T-cell (primary cell): ENCODE measurements around the gene PPP1R13B. TPM values are rescaled to one million over a fixed set of nuclear protein-coding genes. Genes with fewer than 3 reads are reported as not detected.
"Not testable (repeated sequence)": the region's sequence is repeated elsewhere in the genome, so short reads cannot be mapped to it uniquely, and the experiment has no call there.

Experiments
- ATAC-seq, 4 experiments: fragments of 200-7000 bp in 3 of 4; fragments of 150-1000 bp in 1 of 4; cut with Tn5 transposase; replicated peaks in 1 of 4; 1 replicate in 3 of 4; 2 replicates in 1 of 4; pipeline ENCODE4 v1.10.0; 2021; ENCODE audit warnings: moderate library complexity in 3 of 4, mild to moderate bottlenecking in 2 of 4, moderate number of reproducible peaks in 1 of 4
- CTCF ChIA-PET, 2 donors: fragments of 300-600 bp; sonication (Branson Sonifier 250); formaldehyde crosslinking; loops; one replicate each; lab custom pipeline; 2022; ENCODE audit warnings: antibody characterized with exemption in 2 of 2; lab: Charles Lee
- POLR2A ChIA-PET, 2 donors: fragments of 300-600 bp; sonication (Branson Sonifier 250); formaldehyde crosslinking; loops; one replicate each; lab custom pipeline; 2022; ENCODE audit warnings: antibody characterized with exemption in 2 of 2; lab: Charles Lee
- DNase-seq, 35 experiments: peaks; one replicate each; pipeline versions ENCODE4 v3.0.0 to v3.0.0-alpha.2; 2013 to 2023
- H3K27ac ChIP-seq: one replicate; pipeline ENCODE4 v1.5.1; 2013; ENCODE audit warnings: low read length
- H3K27me3 ChIP-seq, 2 experiments: replicated peaks in 1 of 2; 1 replicate in 1 of 2; 2 replicates in 1 of 2; pipeline versions ENCODE4 v1.6.1 to v1.7.0; 2013; ENCODE audit warnings: low read length in 1 of 2, mixed read lengths in 1 of 2; ENCODE audit not compliant: control insufficient read depth in 2 of 2, insufficient read depth in 2 of 2; ENCODE audit errors: extremely low read depth in 1 of 2
- H3K36me3 ChIP-seq, 2 donors: 1 replicate in 1 of 2; 2 replicates in 1 of 2; pipeline versions ENCODE4 v1.6.1 to v1.7.0; 2013; ENCODE audit warnings: low read length in 1 of 2; ENCODE audit not compliant: control insufficient read depth in 2 of 2, insufficient read depth in 1 of 2; ENCODE audit errors: extremely low read depth in 1 of 2
- H3K4me1 ChIP-seq, 2 experiments: 1 replicate in 1 of 2; 2 replicates in 1 of 2; pipeline versions ENCODE4 v1.6.1 to v1.7.0; 2013; ENCODE audit warnings: low read length in 2 of 2, mixed read lengths in 1 of 2; ENCODE audit not compliant: insufficient read depth in 2 of 2, control insufficient read depth in 1 of 2; ENCODE audit errors: extremely low read depth in 1 of 2
- H3K4me3 ChIP-seq, 2 donors: 1 replicate in 1 of 2; 2 replicates in 1 of 2; pipeline versions ENCODE4 v1.5.1 to v1.7.0; 2013; ENCODE audit warnings: mild to moderate bottlenecking in 2 of 2, low read length in 1 of 2, moderate library complexity in 1 of 2; ENCODE audit not compliant: control insufficient read depth in 1 of 2; ENCODE audit errors: extremely low read depth in 1 of 2
- H3K9me3 ChIP-seq: 2 replicates; pipeline ENCODE4 v1.7.0; 2013
- H3K27ac Mint-ChIP-seq, 2 donors: one replicate each; pipeline ENCODE4 v1.8.0; 2020 to 2021; ENCODE audit warnings: mild to moderate bottlenecking in 2 of 2, mixed read lengths in 2 of 2
- H3K27me3 Mint-ChIP-seq, 2 donors: one replicate each; pipeline ENCODE4 v1.8.0; 2021 to 2022; ENCODE audit warnings: mixed read lengths in 2 of 2
- H3K36me3 Mint-ChIP-seq: one replicate; pipeline ENCODE4 v1.8.0; 2021; ENCODE audit warnings: mixed read lengths
- H3K4me1 Mint-ChIP-seq, 3 donors: one replicate each; pipeline ENCODE4 v1.8.0; 2020 to 2022; ENCODE audit warnings: mixed read lengths in 3 of 3, mild to moderate bottlenecking in 1 of 3
- H3K4me3 Mint-ChIP-seq, 3 donors: one replicate each; pipeline ENCODE4 v1.8.0; 2020 to 2022; ENCODE audit warnings: mild to moderate bottlenecking in 3 of 3, mixed read lengths in 3 of 3, moderate library complexity in 3 of 3
- H3K9me3 Mint-ChIP-seq, 3 donors: one replicate each; pipeline ENCODE4 v1.8.0; 2020 to 2022; ENCODE audit warnings: mixed read lengths in 3 of 3
- WGBS: methylation state at CpG from one replicate; pipeline ENCODE4 v1.1.5; 2013; ENCODE audit warnings: missing lambda C conversion rate; ENCODE audit not compliant: insufficient coverage; 5-methylcytosine and 5-hydroxymethylcytosine counted together
- total RNA-seq, 35 experiments: library from RNA in 6 of 35; stranded (reverse) in 6 of 35; fragments of 120-200 nt in 1 of 35; gene quantifications; one replicate each; pipeline versions ENCODE4 v1.2.1 to v1.2.4 and lab custom pipeline; 2013 to 2026

The PPP1R13B gene
- total RNA-seq, 5 donors from 2014 or later (not counting 1 experiment from before 2014, with no cell fraction given): 23.8 to 32.4 (median 29.9) TPM

- H3K4me1 ChIP-seq: peaks cover 0 to 4% of the 10 kb centered on the region in 2 experiments
- no peak for ATAC-seq
- no peak overlapping the region for H3K27ac ChIP-seq
- 95% methylated on average over 21 of the region's 22 CpGs for WGBS
- H3K36me3 ChIP-seq: peaks cover 18 to 65% of the 10 kb centered on the region in 2 donors
- DNase-seq: no peak
- CTCF ChIA-PET: no interaction called here
- H3K27me3 ChIP-seq: no peaks in the 10 kb centered on the region
- Mint-ChIP-seq H3K9me3 (no peaks in the 10 kb centered on the region), H3K27me3 (no peaks in the 10 kb centered on the region), H3K4me1 (peaks cover 2 to 15% (median 13%) of the 10 kb centered on the region in 3 donors), H3K27ac (no peak overlapping the region), H3K36me3 (peaks cover 14% of the 10 kb centered on the region), H3K4me3 (no peak overlapping the region)
- H3K4me3 ChIP-seq: no peak overlapping the region
- H3K9me3 ChIP-seq: no peaks in the 10 kb centered on the region
- POLR2A ChIA-PET: interaction anchor here in 1 of 2 donors (0.6 kb wide), 1 partner anchor 108 kb away, joined by 4 read pairs; no protein-coding TSS in a partner anchor
These were observed 153.9 kb downstream of the PPP1R13B start for GRCh38 chr14:103693515-103693914.

DNA sequence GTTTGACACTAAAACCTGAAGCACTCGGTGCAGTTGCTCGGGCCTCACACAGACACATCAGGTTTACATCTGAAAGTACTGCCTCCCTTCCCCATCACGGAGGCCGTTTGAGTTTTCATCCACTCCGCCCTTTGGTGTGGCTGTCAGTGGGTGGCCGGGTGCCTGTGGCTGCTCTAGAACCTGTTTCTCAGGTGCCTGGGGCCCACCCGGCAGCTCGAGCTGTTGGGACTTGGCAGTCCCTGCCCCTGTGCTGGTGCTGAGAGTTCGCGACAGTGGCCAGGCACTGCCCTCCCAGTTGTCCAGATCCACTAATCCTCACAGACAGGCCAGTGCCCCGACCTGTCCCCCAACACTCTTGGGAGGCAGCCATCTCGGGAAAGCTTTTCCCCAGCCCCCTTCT is 154.5 kb downstream of the PPP1R13B start:
- WGBS: 95% methylated on average over 11 of the region's 12 CpGs
- Histone ChIP-seq H3K27ac (no peak overlapping the region), H3K9me3 (no peaks in the 10 kb centered on the region), H3K27me3 (no peaks in the 10 kb centered on the region), H3K4me3 (no peak overlapping the region), H3K4me1 (no peaks in the 10 kb centered on the region), H3K36me3 (peaks cover 16 to 71% of the 10 kb centered on the region in 2 donors)
- Mint-ChIP-seq H3K36me3 (peaks cover 14% of the 10 kb centered on the region), H3K27me3 (no peaks in the 10 kb centered on the region), H3K27ac (no peak overlapping the region), H3K4me3 (no peak overlapping the region), H3K9me3 (no peaks in the 10 kb centered on the region), H3K4me1 (peaks cover 2 to 15% (median 13%) of the 10 kb centered on the region in 3 donors)
- DNase-seq (no peak), ATAC-seq (no peak)
- ChIA-PET POLR2A (no interaction called here), CTCF (no interaction called here)

GRCh38 chr14:103692159-103692558 is 155.2 kb downstream of the PPP1R13B start:
- H3K27me3 ChIP-seq: no peaks in the 10 kb centered on the region
- Mint-ChIP-seq H3K36me3 (peaks cover 14% of the 10 kb centered on the region), H3K9me3 (no peaks in the 10 kb centered on the region), H3K27me3 (no peaks in the 10 kb centered on the region), H3K4me1 (peaks cover 2 to 15% (median 11%) of the 10 kb centered on the region in 3 donors), H3K27ac (no peak overlapping the region), H3K4me3 (no peak overlapping the region)
- DNase-seq: no peak
- no peaks in the 10 kb centered on the region for H3K4me1 ChIP-seq
- H3K4me3 ChIP-seq: no peak overlapping the region
- peaks cover 16 to 71% of the 10 kb centered on the region in 2 donors for H3K36me3 ChIP-seq
- 97% methylated on average over 10 of the region's 17 CpGs for WGBS
- ChIA-PET POLR2A (no interaction called here), CTCF (no interaction called here)
- no peak overlapping the region for H3K27ac ChIP-seq
- no peak for ATAC-seq
- no peaks in the 10 kb centered on the region for H3K9me3 ChIP-seq

DNA sequence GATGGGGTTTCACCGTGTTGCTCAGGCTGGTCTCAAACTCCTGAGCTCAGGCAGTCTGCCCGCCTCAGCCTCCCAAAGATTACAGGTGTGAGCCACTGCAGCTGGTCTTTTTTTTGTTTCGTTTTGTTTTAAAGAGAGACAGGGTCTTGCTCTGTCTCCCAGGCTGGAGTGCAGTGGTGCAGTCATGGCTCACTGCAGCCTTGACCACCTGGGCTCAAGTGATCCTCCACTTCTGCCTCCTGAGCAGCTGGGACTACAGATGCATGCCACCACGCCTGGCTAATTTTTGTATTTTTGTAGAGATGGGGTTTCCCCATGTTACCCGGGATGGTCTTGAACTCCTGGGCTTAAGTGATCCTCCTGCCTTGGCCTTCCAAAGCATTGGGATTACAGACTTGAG is 155.7 kb downstream of the PPP1R13B start:
- CTCF ChIA-PET, H3K9me3 Mint-ChIP-seq: not testable (repeated sequence)

GRCh38 chr14:103690332-103690731 is 157.0 kb downstream of the PPP1R13B start:
- Histone ChIP-seq H3K9me3 (no peaks in the 10 kb centered on the region), H3K36me3 (peaks cover 8 to 83% of the 10 kb centered on the region in 2 donors), H3K27ac (no peak overlapping the region), H3K27me3 (no peaks in the 10 kb centered on the region), H3K4me3 (no peak overlapping the region), H3K4me1 (no peaks in the 10 kb centered on the region)
- Mint-ChIP-seq H3K27ac (no peak overlapping the region), H3K9me3 (no peaks in the 10 kb centered on the region), H3K36me3 (peaks cover 16% of the 10 kb centered on the region), H3K4me3 (no peak overlapping the region), H3K4me1 (peaks cover 0 to 3% (median 2%) of the 10 kb centered on the region in 3 donors), H3K27me3 (no peaks in the 10 kb centered on the region)
- ATAC-seq (no peak), DNase-seq (no peak)
- ChIA-PET CTCF (interaction anchor here in 1 of 2 donors (0.5 kb wide), 1 partner anchor 225 kb away, joined by 4 read pairs; no protein-coding TSS in a partner anchor), POLR2A (no interaction called here)
- 95% methylated on average over 7 of the region's 8 CpGs for WGBS

More for the DNA sequence above, 155.7 kb downstream of the PPP1R13B start:
- H3K9me3 ChIP-seq, H3K27me3 ChIP-seq, H3K27ac ChIP-seq, POLR2A ChIA-PET, H3K4me3 Mint-ChIP-seq, H3K4me1 ChIP-seq, H3K4me3 ChIP-seq, H3K27me3 Mint-ChIP-seq, ATAC-seq, DNase-seq, H3K27ac Mint-ChIP-seq: not testable (repeated sequence)
- 86% methylated on average over 2 of the region's 5 CpGs for WGBS
- Mint-ChIP-seq H3K4me1 (peaks cover 2 to 14% (median 10%) of the 10 kb centered on the region in 3 donors), H3K36me3 (peaks cover 16% of the 10 kb centered on the region)
- peaks cover 12 to 74% of the 10 kb centered on the region in 2 donors for H3K36me3 ChIP-seq

- peaks cover 8 to 84% of the 10 kb centered on the region in 2 donors for H3K36me3 ChIP-seq
- no peak overlapping the region for H3K27ac Mint-ChIP-seq
- ATAC-seq (no peak), DNase-seq (no peak)
- no peak overlapping the region for H3K27ac ChIP-seq
- 98% methylated on average over 10 of the region's 16 CpGs for WGBS
- H3K9me3 Mint-ChIP-seq: no peaks in the 10 kb centered on the region
- H3K4me3 ChIP-seq: no peak overlapping the region
- POLR2A ChIA-PET: no interaction called here
- H3K36me3 Mint-ChIP-seq: peaks cover 16% of the 10 kb centered on the region
- CTCF ChIA-PET: interaction anchor here (0.6 kb wide), 2 partner anchors 70 to 171 kb away, joined by 3 to 4 read pairs; no protein-coding TSS in a partner anchor
- H3K4me1 ChIP-seq: no peaks in the 10 kb centered on the region
- no peaks in the 10 kb centered on the region for H3K9me3 ChIP-seq
- H3K27me3 ChIP-seq: no peaks in the 10 kb centered on the region
- no peaks in the 10 kb centered on the region for H3K27me3 Mint-ChIP-seq
- no peak overlapping the region for H3K4me3 Mint-ChIP-seq
- H3K4me1 Mint-ChIP-seq: peaks cover 0 to 3% (median 0%) of the 10 kb centered on the region in 3 donors
These were observed 158.2 kb downstream of the PPP1R13B start for GRCh38 chr14:103688906-103689902.
